DMS153 (cell line): Measurements from ENCODE around the gene HIP1.
"Not testable (repeated sequence)": the region's sequence is repeated elsewhere in the genome, so short reads cannot be mapped to it uniquely, and the experiment has no call there.

Experiments
- DNase-seq: peaks from one replicate; lab custom pipeline; 2025; lab: John Stamatoyannopoulos, UW

The HIP1 gene

GRCh38 chr7:75609416-75609815, 129.3 kb downstream of the HIP1 start:
- not testable (repeated sequence) for DNase-seq

GRCh38 chr7:75608451-75609122, 130.2 kb downstream of the HIP1 start:
- no peak for DNase-seq

DNA sequence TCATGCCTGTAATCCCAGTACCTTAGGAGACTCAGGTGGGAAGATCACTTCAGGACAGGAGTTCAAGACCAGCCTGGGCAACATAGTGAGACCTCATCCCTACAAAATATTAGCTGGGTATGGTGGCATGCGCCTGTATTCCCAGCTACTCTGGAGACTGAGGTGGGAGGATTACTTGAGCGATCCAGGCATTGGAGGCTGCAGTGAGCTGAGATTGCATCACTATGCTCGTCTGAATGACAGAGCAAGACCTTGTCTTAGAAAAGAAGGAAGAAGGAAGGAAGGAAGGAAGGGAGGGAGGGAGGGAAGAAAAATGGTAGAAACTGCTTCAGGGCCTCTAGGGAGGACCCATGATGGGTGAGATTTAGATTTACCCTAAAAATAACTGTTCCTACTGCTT, 134.3 kb downstream of the HIP1 start:
- no peak for DNase-seq

GRCh38 chr7:75602831-75603230, 135.9 kb downstream of the HIP1 start:
- DNase-seq: not testable (repeated sequence)

DNA sequence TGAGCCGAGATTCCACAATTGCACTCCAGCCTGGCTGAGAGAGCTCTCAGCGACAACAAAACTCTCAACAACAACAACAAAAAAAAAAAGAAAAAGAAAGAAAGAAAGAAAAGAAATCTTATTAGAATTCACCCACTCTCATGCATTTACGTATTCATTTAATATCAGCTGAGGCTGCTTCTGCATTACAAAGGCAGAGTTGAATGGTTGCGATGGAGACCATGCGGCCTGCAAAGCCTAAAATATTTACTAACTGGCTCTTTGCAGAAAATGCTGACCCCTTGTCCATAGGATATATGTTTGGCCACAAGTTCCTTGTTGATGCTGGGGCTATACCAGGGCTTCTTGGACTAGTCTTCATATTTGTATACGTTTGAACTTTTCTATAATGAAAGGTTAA, 137.2 kb downstream of the HIP1 start:
- no peak for DNase-seq

- not testable (repeated sequence) for DNase-seq
Observed at GRCh38 chr7:75600748-75601147, 138.0 kb downstream of the HIP1 start.

- peak; percentile 85 for DNase-seq
Observed at GRCh38 chr7:75599244-75599781, 139.4 kb downstream of the HIP1 start.

DNA sequence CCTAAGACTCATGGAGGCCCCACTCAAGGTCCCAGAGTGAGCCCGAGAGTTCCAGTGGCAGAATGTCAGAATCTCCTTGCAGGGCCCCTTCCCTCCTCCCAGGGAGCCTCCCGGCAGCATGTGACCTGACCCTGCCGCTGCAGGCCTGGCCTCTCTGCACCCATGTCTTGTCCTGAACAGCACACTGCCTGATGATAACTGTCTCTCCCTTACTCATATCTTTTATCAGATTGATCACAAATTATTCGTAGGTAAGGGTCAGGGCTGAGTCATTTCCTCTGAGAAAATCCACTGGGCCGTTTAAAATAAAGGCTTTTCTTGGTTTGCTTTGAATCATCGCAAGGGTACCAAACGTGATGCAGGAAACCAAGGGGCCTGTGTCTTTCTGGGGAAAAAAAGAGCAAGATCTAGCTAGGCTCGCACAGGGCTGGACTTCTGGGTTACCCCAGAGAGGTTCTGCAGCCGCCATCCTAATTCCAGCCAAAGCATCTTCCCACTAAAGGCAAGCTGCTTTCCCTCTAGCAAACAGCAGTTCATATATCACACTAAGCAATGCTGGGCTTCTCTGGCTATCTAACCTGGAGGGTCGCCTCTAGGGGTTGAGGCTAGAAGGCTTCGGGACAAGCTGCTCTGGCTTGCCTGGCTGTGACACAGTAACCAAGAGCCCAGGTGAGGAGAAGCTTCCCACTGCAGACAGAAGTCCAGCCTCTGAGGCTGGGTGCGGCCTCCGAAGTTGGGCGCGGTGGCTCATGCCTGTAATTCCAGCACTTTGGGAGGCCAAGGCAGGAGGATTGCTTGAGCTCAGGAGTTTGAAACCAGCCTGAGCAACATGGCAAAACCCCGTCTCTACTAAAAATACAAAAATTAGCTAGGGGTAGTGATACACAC, 141.8 kb downstream of the HIP1 start:
- no peak for DNase-seq

DNA sequence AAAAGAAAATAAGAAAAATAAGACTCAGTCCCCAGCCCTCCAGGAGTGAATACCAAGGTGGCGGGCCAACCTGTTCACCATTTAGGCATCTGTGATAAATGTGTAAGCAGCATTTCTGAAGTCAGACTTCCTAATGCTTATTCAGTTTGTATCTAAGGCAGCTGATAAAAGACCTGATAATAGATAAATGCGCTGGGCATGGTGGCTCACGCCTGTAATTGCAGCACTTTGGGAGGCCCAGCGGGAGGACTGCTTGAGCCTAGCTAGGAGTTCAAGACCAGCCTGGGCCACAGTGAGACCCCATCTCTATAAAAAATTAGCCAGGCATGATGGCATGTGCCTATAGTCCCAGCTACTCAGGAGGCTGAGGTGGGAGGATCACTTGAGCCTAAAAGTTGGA, 143.0 kb downstream of the HIP1 start:
- no peak for DNase-seq

GRCh38 chr7:75593500-75594184, 145.1 kb downstream of the HIP1 start:
- not testable (repeated sequence) for DNase-seq

GRCh38 chr7:75591467-75592255, 147.1 kb downstream of the HIP1 start:
- no peak for DNase-seq

DNA sequence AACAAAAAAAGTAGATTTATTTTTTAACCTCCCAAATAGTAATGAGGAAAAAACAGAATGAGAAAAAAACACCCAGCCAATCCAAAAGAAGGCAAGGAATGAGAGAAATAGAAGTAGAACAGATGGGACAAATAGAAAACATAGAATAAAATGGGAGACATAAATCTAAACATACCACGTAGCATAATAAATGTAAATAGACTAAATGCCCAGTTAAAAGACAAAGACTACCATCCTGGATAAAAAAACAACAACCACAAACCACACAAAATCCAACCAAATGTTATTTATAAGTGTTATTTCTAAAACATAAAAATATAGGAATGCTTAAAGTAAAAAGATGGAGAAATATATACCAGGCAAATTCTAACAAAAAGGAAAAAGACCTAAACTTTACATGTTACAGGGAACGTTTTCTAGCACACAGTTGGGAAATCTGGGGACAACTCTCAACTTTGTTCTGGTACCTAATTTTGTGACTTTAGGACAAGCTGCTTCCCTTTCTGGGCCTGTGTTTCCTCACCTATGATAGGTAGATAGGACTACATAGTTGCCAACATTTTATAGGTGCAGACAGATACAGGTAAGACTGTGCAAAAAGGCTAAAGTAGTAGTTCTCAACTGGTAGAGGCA, 148.3 kb downstream of the HIP1 start:
- DNase-seq: no peak

GRCh38 chr7:75584354-75584753, 154.4 kb downstream of the HIP1 start:
- DNase-seq: no peak

- DNase-seq: no peak
Observed at GRCh38 chr7:75583255-75583654, 155.5 kb downstream of the HIP1 start.

- no peak for DNase-seq
Observed at GRCh38 chr7:75579899-75580298, 158.8 kb downstream of the HIP1 start.

DNA sequence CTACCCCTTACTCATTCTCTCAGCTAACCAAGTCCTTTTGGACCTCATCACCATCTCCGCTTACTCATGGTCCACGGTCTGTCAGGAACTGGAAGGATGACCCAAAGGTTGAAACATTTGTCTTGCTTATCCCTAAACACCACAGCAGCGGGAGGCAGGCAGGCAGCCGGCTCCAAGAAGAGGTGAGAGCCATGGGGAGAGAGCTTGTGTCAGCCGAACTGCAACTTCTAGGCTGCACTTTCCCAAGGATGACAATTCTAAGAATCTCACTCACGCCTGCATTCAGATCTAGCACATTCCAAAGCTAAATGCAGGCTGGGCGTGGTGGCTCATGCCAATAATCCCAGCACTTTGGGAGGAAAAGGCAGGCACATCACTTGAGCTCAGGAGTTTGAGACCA, 160.7 kb downstream of the HIP1 start:
- no peak for DNase-seq

- DNase-seq: no peak
Observed at GRCh38 chr7:75575488-75576121, 163.1 kb downstream of the HIP1 start.

- DNase-seq: no peak
Observed at GRCh38 chr7:75573477-75574019, 165.2 kb downstream of the HIP1 start.

DNA sequence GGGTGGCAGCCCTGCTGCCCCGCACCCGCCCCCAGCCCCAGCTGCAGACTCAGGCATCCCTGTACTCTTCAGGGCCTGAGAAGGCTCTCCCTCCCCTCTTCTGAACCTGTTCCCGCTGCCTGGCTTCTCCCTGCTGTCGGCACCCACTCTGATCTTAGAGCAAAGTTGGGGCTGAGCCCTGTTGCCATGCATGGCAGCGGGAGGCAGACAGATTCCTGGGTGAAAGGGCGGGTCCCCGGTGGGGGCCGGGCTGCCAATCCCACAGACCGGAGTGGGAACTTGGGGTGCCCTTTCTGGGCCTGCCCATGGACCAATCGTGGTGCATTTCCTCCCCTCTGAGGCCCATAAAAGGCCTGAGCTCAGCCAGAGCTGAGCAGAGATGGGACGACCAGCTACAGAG, 165.9 kb downstream of the HIP1 start:
- no peak for DNase-seq

DNA sequence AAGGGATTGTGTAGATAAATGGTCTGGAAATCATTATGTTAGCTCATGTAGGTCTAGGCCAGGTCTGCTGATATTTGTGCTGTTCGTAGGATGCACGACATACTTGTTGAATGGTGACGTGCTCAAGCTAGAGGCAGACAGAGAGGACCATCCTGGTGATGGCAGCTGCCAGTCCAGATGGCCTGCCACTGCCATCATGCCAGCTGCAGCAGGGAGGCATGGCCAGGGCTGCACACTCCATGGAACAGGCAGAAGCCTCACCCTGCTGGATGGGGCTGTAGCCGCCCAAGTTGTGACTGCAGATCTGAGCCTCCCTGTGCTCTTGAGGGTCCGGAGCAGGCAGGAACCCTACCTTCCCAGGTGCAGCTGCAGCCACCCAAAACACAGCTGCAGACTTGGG, 166.3 kb downstream of the HIP1 start:
- no peak for DNase-seq
